ENCODE measurements around the gene DPH3.

Gene DPH3

DNA sequence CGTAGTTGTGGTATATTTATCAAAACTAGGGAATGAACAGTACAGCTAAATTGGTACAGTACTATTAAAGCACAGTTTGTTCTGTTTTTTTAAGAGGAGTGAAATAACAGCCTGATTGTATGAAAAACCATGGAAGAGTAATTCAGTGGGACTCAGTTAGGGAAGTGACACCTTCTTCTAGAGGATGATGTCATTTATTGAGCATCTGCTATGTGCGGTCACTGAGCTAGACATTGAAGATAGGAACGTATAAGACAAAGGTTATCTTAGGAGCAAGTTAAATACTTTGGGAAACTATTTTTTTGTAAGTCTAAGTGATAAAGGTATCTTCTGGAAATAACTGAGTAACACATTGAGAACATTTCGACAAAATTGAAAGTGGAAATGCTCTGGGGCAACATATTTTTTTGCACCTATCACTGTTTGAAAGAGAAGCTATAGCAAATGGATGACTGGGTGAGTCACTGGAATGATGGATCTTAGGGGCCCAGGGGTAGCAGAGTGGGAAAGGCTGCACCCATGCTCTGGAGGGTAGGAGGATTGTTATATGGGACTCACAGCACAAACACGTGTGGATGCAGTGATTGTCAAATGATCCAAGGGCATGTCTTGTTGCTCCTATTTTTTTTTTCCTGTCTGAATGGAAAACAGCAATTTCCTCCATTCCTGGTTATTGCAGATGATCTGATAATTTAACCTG, 43.2 kb upstream of the DPH3 start:
- no peak for TF ChIP-seq CEBPB (IDR thresholded peaks at IDR 0.05)

DNA sequence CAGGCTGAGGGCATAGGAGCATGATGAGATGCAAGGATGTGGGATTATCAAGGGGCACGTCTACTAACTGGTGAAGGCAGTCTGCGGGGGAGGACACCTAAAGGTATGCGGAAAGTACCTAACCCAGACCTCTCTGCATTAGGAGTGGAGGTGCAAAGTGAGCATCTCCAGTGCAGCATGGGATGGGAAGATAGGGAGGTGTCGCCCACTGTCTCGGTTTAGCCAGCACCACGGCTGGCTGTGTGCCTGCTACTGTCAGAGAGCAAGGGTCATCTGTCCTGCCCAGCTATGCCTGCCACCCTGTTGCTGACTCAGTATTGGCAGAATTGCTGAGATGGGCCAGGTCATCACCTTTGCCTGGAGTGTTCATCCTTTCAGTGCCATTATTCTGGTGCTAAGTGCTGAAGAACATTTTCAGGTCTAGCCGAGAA, 40.4 kb upstream of the DPH3 start:
- TF ChIP-seq FOXM1 (IDR thresholded peaks at IDR 0.05; ENCODE audit: borderline replicate concordance, low read depth), result no peak
- TF ChIP-seq CEBPB (IDR thresholded peaks at IDR 0.05), result no peak
- TF ChIP-seq EGR1 (IDR thresholded peaks at IDR 0.05), result no peak
- TF ChIP-seq EP300 (IDR thresholded peaks at IDR 0.05; ENCODE audit: borderline replicate concordance), result no peak
- TF ChIP-seq NFIC (IDR thresholded peaks at IDR 0.05), result no peak
- TF ChIP-seq, protein P1, sequence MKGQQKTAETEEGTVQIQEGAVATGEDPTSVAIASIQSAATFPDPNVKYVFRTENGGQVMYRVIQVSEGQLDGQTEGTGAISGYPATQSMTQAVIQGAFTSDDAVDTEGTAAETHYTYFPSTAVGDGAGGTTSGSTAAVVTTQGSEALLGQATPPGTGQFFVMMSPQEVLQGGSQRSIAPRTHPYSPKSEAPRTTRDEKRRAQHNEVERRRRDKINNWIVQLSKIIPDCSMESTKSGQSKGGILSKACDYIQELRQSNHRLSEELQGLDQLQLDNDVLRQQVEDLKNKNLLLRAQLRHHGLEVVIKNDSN (IDR thresholded peaks at IDR 0.05), result no peak
- TF ChIP-seq TAF1 (IDR thresholded peaks at IDR 0.05; ENCODE audit: low read depth), result no peak
- no peak for TF ChIP-seq TEAD4 (IDR thresholded peaks at IDR 0.05)
- TF ChIP-seq YY1 (IDR thresholded peaks at IDR 0.05; ENCODE audit: low read depth), result no peak
- no peak for TF ChIP-seq TCF12 (IDR thresholded peaks at IDR 0.05; ENCODE audit: low read depth)
- no peak for TF ChIP-seq RAD21 (IDR thresholded peaks at IDR 0.05; ENCODE audit: low read depth)
- TF ChIP-seq CREB1 (IDR thresholded peaks at IDR 0.05; ENCODE audit: low read depth), result no peak
- TF ChIP-seq ZBTB7A (IDR thresholded peaks at IDR 0.05; ENCODE audit: low read depth), result no peak
- TF ChIP-seq, protein P2, sequence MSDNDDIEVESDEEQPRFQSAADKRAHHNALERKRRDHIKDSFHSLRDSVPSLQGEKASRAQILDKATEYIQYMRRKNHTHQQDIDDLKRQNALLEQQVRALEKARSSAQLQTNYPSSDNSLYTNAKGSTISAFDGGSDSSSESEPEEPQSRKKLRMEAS (IDR thresholded peaks at IDR 0.05), result no peak
- TF ChIP-seq, protein P3, sequence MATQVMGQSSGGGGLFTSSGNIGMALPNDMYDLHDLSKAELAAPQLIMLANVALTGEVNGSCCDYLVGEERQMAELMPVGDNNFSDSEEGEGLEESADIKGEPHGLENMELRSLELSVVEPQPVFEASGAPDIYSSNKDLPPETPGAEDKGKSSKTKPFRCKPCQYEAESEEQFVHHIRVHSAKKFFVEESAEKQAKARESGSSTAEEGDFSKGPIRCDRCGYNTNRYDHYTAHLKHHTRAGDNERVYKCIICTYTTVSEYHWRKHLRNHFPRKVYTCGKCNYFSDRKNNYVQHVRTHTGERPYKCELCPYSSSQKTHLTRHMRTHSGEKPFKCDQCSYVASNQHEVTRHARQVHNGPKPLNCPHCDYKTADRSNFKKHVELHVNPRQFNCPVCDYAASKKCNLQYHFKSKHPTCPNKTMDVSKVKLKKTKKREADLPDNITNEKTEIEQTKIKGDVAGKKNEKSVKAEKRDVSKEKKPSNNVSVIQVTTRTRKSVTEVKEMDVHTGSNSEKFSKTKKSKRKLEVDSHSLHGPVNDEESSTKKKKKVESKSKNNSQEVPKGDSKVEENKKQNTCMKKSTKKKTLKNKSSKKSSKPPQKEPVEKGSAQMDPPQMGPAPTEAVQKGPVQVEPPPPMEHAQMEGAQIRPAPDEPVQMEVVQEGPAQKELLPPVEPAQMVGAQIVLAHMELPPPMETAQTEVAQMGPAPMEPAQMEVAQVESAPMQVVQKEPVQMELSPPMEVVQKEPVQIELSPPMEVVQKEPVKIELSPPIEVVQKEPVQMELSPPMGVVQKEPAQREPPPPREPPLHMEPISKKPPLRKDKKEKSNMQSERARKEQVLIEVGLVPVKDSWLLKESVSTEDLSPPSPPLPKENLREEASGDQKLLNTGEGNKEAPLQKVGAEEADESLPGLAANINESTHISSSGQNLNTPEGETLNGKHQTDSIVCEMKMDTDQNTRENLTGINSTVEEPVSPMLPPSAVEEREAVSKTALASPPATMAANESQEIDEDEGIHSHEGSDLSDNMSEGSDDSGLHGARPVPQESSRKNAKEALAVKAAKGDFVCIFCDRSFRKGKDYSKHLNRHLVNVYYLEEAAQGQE (IDR thresholded peaks at IDR 0.05; ENCODE audit: low read depth), result no peak

DNA sequence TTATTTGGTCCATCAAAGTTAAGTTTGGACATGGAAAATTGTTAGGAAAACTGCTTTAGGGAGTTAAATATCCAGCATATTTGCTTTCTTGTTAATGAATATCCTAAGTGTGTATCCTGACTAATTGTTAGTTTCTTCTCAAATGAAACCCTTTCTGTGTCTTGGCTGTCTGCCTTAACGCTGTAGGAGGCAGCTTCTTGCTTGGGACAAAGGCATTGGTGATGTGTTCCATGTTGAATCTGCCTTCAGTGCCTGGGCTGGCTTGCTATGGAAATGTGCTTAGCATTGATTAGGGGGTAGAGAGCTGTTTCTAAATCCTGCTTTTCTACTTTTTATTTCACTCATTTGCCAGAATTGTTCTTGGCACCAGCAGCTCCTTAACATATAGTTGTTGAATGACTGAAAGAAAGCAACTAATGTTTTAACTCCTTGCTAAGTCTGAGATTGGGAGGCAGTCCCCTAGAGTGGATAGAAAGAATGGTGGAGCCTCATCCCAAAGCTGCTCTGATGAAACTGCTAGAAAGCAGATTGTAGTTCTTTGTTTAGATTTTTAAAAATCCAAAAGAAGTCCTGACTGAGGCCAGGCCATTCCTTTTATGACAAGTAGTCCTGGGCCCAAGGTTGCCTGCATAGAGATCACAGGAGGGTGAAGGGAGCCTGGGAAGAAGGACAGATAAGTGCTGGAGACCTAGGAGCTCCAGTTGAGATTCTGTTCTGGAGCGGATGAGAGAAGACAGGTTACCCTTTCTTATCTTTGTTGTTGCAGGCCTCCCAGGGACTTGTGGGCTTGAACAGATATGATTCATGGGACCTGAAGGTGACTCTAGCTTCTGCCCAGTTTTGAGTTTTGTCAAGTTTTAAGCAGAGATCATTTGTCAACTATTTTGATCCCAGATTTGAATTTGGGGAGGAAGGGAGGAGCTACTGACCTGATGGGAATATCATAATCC, 39.6 kb upstream of the DPH3 start:
- TF ChIP-seq EP300 (IDR thresholded peaks at IDR 0.05; ENCODE audit: borderline replicate concordance), result no peak
- no peak for TF ChIP-seq EGR1 (IDR thresholded peaks at IDR 0.05)

DNA sequence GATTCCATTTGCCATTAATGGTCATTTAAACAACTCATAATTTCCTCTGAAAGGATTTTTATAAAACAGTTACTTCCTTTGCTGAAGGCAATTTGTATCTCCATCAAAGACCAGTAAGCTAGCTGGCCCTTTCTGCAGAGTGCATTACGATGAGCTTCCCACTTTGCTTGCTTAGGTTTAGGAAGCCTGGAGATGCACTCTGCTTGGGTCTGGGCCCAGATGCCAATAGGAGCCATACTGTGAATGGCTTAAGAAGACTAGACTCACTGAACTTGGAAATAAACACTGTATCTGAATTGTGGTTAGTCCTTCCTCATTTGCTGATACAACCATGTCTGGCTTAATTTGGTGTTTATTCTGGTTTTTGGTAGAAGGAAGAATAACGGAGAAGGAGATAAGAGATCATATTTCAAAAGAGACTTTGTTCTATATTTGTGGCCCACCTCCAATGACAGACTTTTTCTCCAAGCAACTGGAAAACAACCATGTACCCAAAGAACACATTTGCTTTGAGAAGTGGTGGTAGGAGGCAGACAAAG, 38.4 kb upstream of the DPH3 start:
- no peak for TF ChIP-seq CEBPB (IDR thresholded peaks at IDR 0.05)
- TF ChIP-seq TEAD4 (IDR thresholded peaks at IDR 0.05), result no peak
- no peak for TF ChIP-seq FOXM1 (IDR thresholded peaks at IDR 0.05; ENCODE audit: borderline replicate concordance, low read depth)
- no peak for TF ChIP-seq TAF1 (IDR thresholded peaks at IDR 0.05; ENCODE audit: low read depth)
- TF ChIP-seq, protein P2 (IDR thresholded peaks at IDR 0.05), result no peak
- TF ChIP-seq EGR1 (IDR thresholded peaks at IDR 0.05), result no peak
- no peak for TF ChIP-seq ZBTB7A (IDR thresholded peaks at IDR 0.05; ENCODE audit: low read depth)
- TF ChIP-seq EP300 (IDR thresholded peaks at IDR 0.05; ENCODE audit: borderline replicate concordance), result no peak
- TF ChIP-seq, protein P3 (IDR thresholded peaks at IDR 0.05; ENCODE audit: low read depth), result no peak

DNA sequence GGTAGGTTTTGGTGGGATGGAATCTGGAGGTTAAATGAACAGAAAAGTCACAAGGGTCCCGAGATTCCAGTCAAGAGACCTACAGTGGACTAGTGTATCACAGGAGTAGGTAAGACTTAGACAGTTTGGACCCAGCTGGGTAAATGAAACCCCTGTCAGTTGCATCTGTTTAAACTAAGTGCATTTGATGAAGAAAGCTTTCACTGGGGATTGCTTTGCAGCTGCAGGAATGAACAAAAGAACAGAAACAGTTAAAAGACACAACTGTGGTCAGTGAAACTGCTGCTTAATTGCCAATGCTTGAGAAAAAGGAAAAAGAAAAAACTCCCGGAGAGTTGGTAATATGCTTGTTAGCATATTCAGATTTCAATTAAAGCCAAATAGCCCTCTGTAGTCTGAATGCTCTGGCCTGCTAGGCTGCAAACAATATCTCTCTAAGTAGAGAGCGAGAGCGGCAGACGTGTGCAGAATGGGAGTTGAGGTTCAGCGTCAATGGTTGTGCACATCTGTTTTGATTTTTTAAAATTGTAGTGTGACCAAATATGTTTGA, 37.4 kb upstream of the DPH3 start:
- TF ChIP-seq EGR1 (IDR thresholded peaks at IDR 0.05) (no peak), CREB1 (IDR thresholded peaks at IDR 0.05; ENCODE audit: low read depth) (no peak), ZBTB7A (IDR thresholded peaks at IDR 0.05; ENCODE audit: low read depth) (no peak), RAD21 (IDR thresholded peaks at IDR 0.05; ENCODE audit: low read depth) (no peak), TCF12 (IDR thresholded peaks at IDR 0.05; ENCODE audit: low read depth) (no peak), NFIC (IDR thresholded peaks at IDR 0.05) (no peak), CEBPB (IDR thresholded peaks at IDR 0.05) (no peak), EP300 (IDR thresholded peaks at IDR 0.05; ENCODE audit: borderline replicate concordance) (no peak), FOXM1 (IDR thresholded peaks at IDR 0.05; ENCODE audit: borderline replicate concordance, low read depth) (no peak), TAF1 (IDR thresholded peaks at IDR 0.05; ENCODE audit: low read depth) (no peak)
- TF ChIP-seq, protein P2 (IDR thresholded peaks at IDR 0.05), result no peak
- TF ChIP-seq, protein P1 (IDR thresholded peaks at IDR 0.05), result no peak
- TF ChIP-seq, protein P3 (IDR thresholded peaks at IDR 0.05; ENCODE audit: low read depth), result no peak
